GM18861 (cell line): ENCODE measurements around the gene CPOX.
"Not testable (repeated sequence)": the region's sequence is repeated elsewhere in the genome, so short reads cannot be mapped to it uniquely, and the experiment has no call there.

Experiments used
- ATAC-seq: cut with Tn5 transposase; IDR thresholded peaks from one replicate; pipeline ENCODE4 v1.9.1; 2021; ENCODE audit not compliant: unreplicated experiment

CPOX gene

GRCh38 chr3:98593046-98593936 lies at the start of gene CPOX:
TSS of gene CPOX (minus strand) at chr3:98593611. CDS start at chr3:98593504, 107 bp downstream.
- peak; percentile 94 for ATAC-seq

GRCh38 chr3:98642769-98643168 lies 49.4 kb upstream of the CPOX start:
- ATAC-seq = not testable (repeated sequence)

- ATAC-seq = not testable (repeated sequence)
Measured at GRCh38 chr3:98641756-98642155, 48.3 kb upstream of the CPOX start.

GRCh38 chr3:98638515-98638914 lies 45.1 kb upstream of the CPOX start:
- not testable (repeated sequence) for ATAC-seq

GRCh38 chr3:98630416-98630815 lies 37.0 kb upstream of the CPOX start:
- ATAC-seq = no peak

GRCh38 chr3:98628317-98628716 lies 34.9 kb upstream of the CPOX start:
- no peak for ATAC-seq

GRCh38 chr3:98626151-98626550 lies 32.7 kb upstream of the CPOX start:
- no peak for ATAC-seq

GRCh38 chr3:98623572-98624280 lies 30.3 kb upstream of the CPOX start:
- ATAC-seq = no peak

- ATAC-seq = no peak
Measured at GRCh38 chr3:98617841-98618240, 24.4 kb upstream of the CPOX start.

- no peak for ATAC-seq
Measured at GRCh38 chr3:98613616-98614015, 20.2 kb upstream of the CPOX start.

- no peak for ATAC-seq
Measured at GRCh38 chr3:98612996-98613517, 19.6 kb upstream of the CPOX start.

GRCh38 chr3:98612587-98612986 lies 19.2 kb upstream of the CPOX start:
- ATAC-seq = peak; percentile 62

GRCh38 chr3:98608029-98608428 lies 14.6 kb upstream of the CPOX start:
- no peak for ATAC-seq

- ATAC-seq = no peak
Measured at GRCh38 chr3:98603580-98603979, 10.2 kb upstream of the CPOX start.

GRCh38 chr3:98602078-98602678 lies 8.8 kb upstream of the CPOX start:
- peak; percentile 67 for ATAC-seq

- ATAC-seq = no peak
Measured at GRCh38 chr3:98601180-98601579, 7.8 kb upstream of the CPOX start.

GRCh38 chr3:98600412-98601095 lies 7.1 kb upstream of the CPOX start:
- peak; percentile 72 for ATAC-seq

- ATAC-seq = no peak
Measured at GRCh38 chr3:98599647-98600411, 6.4 kb upstream of the CPOX start.

GRCh38 chr3:98598492-98598891 lies 5.1 kb upstream of the CPOX start:
- ATAC-seq = no peak
